RKO (cell line): ENCODE measurements around the gene ELANE.
"Not testable (repeated sequence)": the region's sequence is repeated elsewhere in the genome, so short reads cannot be mapped to it uniquely, and the experiment has no call there.

Experiments
- DNase-seq: peaks from one replicate; pipeline ENCODE4 v3.0.0-alpha.2; 2016; ENCODE audit warnings: low spot score

Gene ELANE

DNA sequence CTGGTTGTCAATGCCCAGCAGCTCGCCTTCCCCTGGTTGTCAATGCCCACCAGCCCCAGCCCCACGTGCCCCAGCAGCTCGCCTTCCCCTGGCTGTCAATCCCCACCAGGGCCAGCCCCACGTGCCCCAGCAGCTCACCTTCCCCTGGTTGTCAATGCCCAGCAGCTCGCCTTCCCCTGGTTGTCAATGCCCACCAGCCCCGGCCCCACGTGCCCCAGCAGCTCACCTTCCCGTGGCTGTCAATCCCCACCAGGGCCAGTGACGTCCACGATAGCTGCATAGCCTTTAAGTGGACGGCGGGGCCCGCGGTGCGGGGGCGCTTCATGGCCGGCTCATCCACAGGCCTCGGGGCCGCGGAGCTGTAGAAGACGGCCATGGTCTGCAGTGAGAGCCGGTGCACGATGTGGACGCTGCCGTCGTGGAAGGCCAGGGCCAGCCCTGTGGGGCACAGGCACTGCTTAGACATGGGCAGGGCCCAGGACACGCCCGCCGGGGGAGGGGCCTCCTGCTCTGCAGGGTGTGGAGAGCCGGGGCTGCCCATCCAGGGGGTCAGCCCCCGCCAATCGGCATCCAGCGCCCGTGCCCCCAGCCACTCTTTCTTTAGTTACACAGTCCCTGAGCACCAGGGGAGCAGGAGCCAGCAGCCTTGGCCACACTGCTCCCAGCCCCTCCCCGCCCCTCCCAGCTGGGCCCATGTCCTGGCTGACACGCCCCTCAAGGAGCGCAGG is 27.8 kb downstream of the ELANE start:
- DNase-seq, result no peak

GRCh38 chr19:881385-882071 is 29.4 kb downstream of the ELANE start:
- DNase-seq, result no peak

DNA sequence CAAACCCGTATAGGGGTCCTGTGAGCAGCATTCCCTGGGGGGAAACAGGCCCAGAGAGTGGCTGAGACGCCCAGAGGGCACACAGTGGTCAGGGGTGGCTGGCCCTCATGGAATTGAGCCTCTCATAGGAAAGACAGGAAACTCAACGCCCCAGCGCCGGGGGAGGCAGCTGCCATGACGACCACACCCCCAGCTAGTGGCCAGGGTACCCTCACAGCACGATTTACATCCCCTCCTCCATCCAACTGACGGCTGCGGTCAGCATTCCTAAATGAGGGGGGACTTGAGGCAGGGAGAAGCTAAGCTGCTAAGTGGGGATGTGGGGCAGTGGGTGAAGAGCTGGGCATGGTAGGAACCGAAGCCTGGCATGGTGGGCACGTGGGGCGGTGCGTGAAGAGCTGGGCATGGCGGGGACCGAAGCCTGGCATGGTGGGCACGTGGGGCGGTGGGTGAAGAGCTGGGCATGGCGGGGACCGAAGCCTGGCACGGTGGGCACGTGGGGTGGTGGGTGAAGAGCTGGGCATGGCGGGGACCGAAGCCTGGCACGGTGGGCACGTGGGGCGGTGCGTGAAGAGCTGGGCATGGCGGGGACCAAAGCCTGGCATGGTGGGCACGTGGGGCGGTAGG is 30.9 kb downstream of the ELANE start:
- no peak for DNase-seq

DNA sequence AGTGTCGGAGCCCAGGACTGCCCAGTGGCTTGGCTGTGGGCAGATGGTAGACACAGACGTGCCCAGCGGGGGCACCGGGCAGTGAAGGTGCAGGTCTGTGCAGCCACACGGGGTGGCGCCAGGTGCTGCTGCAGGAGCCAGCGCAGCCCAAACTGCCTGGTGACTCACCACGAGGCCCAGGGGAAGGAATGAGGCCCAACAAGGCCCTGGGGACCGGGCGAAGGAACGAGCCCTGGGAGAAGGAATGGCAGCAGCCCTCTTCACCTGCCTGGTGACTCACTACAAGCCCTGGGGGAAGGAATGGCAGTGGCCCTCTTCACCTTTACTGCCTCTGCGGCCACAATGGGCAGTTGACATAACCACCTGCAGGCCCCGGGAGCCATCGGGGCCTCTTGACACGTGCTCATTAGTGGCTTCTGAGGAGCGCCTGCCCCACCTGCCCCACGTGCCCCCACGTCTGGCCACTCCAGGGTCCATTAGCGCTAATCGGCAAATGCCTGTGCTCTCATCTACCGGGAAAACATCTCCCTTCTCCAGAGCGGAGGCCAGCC is 31.6 kb downstream of the ELANE start:
- no peak for DNase-seq

- no peak for DNase-seq
These were observed 32.5 kb downstream of the ELANE start for GRCh38 chr19:884420-885211.

GRCh38 chr19:885536-886224 is 33.6 kb downstream of the ELANE start:
- no peak for DNase-seq

- DNase-seq, result peak; percentile 35
These were observed 35.0 kb downstream of the ELANE start for GRCh38 chr19:887072-887471.

DNA sequence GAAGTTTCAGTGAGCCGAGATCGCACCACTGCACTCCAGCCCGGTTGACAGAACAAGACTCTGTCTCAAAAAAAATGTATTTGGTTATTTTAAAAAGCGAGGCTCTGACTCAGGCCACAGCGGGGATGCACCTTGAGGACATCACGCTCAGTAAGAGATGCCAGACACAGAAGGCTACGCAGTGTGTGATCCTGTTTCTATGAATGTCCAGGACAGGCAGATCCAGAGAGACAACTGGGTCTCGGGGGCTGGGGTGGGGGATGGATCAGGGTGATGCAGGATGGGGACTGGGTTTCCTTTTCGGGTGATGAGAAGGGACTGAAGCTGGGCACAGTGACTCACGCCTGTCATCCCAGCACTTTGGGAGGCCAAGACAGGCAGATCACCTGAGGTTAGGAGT is 35.5 kb downstream of the ELANE start:
- no peak for DNase-seq

- DNase-seq, result no peak
These were observed 36.7 kb downstream of the ELANE start for GRCh38 chr19:888581-889385.

GRCh38 chr19:889662-890295 is 37.7 kb downstream of the ELANE start:
- DNase-seq, result no peak

GRCh38 chr19:890831-891230 is 38.7 kb downstream of the ELANE start:
- DNase-seq, result no peak

DNA sequence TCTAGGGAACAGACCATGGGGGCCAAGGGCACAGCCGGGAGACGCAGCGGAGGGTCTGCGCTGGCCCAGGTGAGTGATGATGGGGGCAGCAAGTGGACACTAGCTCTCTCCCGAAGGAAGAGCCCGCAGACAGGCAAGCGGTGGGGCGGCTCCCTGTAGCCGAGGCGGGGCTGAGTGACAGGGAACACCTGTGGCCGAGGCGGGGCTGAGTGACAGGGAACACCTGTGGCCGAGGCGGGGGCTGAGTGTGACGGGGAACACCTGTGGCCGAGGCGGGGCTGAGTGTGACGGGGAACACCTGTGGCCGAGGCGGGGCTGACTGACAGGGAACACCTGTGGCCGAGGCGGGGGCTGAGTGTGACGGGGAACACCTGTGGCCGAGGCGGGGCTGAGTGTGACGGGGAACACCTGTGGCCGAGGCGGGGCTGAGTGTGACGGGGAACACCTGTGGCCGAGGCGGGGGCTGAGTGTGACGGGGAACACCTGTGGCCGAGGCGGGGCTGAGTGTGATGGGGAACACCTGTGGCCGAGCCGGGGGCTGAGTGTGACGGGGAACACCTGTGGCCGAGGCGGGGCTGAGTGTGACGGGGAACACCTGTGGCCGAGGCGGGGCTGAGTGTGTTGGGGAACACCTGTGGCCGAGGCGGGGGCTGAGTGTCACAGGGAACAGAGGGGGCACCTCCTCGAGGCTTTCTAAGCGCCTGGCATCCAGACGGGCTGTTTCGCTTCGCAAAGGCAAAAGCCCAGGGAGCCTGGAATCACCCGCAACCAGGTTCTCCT is 39.5 kb downstream of the ELANE start:
- not testable (repeated sequence) for DNase-seq

DNA sequence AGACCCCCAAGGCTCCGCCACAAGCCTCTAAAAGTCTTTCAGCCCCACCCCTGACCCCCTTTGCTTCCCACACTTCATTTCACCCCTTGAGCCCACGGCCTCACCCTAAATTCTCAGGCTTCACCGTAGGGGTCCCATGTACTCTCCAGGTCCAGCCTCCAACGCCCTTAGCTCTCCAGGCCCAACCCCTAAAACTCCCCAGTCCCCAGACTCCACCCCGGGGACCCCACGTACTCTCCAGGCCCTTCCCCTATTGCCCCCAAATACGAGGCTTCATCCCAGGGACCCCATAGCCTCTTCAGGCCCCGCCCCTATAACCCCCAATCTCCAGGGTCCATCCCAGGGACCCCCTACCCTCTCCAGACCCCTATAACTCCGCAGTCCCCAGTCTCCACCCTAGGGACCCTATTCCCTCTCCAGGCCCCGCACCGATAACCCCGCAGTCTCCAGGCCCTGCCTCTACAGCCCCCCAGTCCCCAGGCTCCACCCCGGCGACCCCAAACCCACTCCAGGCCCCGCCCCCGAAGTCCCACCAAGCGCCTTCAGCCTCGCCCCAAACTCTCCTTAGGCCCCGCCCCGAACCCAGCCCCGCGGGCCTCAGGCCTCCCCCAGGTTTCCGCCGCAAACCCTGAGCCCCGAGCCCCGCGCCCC is 40.3 kb downstream of the ELANE start:
- DNase-seq, result no peak

GRCh38 chr19:892894-893689 is 41.0 kb downstream of the ELANE start, which contains the start of the genes MED16 and RNU6-9:
Gene MED16, minus strand, starts transcription at chr19:893187. Its CDS starts 2,056 bp downstream, at chr19:891131.
Gene RNU6-9, plus strand, starts transcription at chr19:893484.
- peak; percentile 93 for DNase-seq

DNA sequence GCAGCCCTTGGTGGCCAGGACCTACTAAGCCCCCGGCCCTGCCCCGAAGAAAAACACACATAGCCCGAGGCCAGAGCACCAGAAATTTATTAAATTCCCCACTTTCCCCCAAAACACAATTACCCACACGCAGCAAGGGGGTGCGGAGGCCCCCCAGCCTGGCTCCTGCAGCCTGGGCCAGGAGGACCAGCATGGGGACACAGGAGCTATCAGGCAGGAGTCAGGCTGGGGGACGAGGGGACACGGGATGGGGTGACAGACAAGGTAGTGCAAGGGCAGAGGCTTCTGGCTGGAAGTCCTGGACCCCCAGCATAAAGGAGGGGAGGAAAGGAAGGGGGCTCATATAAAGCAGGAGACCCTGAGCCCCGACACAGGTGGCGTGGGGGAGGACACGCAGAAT is 44.3 kb downstream of the ELANE start:
- DNase-seq, result no peak

DNA sequence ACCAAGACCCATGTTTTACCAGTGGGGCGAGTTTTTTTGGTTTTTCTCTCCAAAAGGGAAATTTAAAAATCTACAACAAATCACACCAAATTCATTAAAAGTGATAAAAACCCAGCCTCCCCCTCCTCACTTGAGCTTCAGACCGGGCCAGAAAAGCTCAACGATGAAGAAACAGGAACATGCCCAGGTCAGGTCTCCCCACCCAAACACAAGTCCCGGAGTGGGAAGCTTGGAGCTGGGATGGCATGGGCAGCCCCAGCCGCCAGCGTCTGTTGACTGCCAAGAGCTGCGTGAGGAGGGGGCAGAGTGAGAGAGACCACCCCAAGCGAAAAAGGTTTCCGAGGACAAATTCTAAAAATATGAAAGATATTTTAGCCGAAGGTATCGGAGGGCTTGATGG is 44.9 kb downstream of the ELANE start:
- DNase-seq, result no peak

DNA sequence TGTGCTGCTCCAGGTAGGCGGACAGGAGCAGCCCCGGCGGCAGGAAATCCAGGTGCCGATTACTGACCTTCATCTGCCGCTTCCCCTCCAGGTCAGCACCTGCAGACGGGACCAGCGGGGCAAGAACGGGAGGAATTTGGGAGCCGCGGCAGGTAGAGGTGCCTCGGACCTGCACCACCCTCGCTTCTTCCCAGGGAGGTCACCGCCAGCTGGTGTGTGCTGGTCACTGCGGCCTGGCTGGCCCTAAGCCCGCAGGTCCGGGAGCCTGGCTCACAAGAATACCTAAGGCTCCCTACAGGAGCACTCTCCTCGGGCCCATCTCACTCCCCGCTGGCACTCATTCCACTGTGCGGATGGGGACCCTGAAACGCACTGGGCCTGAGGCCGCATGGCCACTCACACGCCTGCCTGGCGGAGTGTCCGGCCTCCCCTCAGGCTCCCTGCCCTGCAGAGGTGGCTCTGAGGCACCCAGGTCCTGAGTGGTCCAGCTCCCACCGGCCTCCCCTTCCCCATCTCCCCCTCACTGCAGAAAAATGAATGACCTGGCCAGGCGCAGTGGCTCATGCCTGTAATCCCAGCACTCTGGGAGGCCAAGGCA is 45.4 kb downstream of the ELANE start:
- no peak for DNase-seq
